WERI-Rb-1 (cell line): ENCODE measurements around the gene BLCAP.

Experiments
- DNase-seq: peaks from one replicate; pipeline ENCODE4 v3.0.0-alpha.2; 2020
- H3K27ac ChIP-seq: fragments of 250-450 bp; sonication (Bioruptor Pico); 2 replicates; pipeline ENCODE4 v1.5.1; 2020; ENCODE audit warnings: mild to moderate bottlenecking, moderate library complexity
- H3K27me3 ChIP-seq: fragments of 250-450 bp; sonication (Bioruptor Pico); 2 replicates; pipeline ENCODE4 v1.5.1; 2021; ENCODE audit warnings: mild to moderate bottlenecking, low read depth, moderate library complexity; ENCODE audit not compliant: insufficient read depth, severe bottlenecking
- H3K36me3 ChIP-seq: fragments of 250-450 bp; sonication (Bioruptor Pico); 2 replicates; pipeline ENCODE4 v1.5.1; 2020; ENCODE audit warnings: mild to moderate bottlenecking, moderate library complexity
- H3K4me3 ChIP-seq: 2 replicates; pipeline ENCODE4 v1.5.1; 2011; ENCODE audit warnings: low read depth, mild to moderate bottlenecking, control low read depth, low read length
- H3K9me3 ChIP-seq: fragments of 250-450 bp; sonication (Bioruptor Pico); 2 replicates; pipeline ENCODE4 v1.5.1; 2021; ENCODE audit warnings: mild to moderate bottlenecking, moderate library complexity; ENCODE audit not compliant: severe bottlenecking
- CTCF ChIP-seq: IDR thresholded peaks from 2 replicates; pipeline ENCODE4 v1.5.1; 2011; ENCODE audit warnings: low read depth, mild to moderate bottlenecking, control low read depth, inconsistent platforms, low read length

BLCAP gene

GRCh38 chr20:37520419-37520955 is 7.2 kb downstream of the BLCAP start:
- peaks cover 44% of the 10 kb centered on the region for H3K36me3 ChIP-seq
- DNase-seq, result no peak
- TF ChIP-seq CTCF, result no peak
- H3K27ac ChIP-seq, result no peak overlapping the region
- H3K4me3 ChIP-seq, result no peak overlapping the region
- H3K9me3 ChIP-seq, result peaks cover 12% of the 10 kb centered on the region
- no peaks in the 10 kb centered on the region for H3K27me3 ChIP-seq

- no peaks in the 10 kb centered on the region for H3K27me3 ChIP-seq
- H3K9me3 ChIP-seq, result peaks cover 12% of the 10 kb centered on the region
- H3K4me3 ChIP-seq, result no peak overlapping the region
- no peak for TF ChIP-seq CTCF
- H3K36me3 ChIP-seq, result peaks cover 48% of the 10 kb centered on the region
- DNase-seq, result peak; percentile 66
- peak overlapping the region; percentile 55 for H3K27ac ChIP-seq
Measured at GRCh38 chr20:37519508-37520418, 7.9 kb downstream of the BLCAP start.

GRCh38 chr20:37518606-37519507 is 8.8 kb downstream of the BLCAP start:
- Histone ChIP-seq H3K27ac (peak overlapping the region; percentile 87), H3K4me3 (no peak overlapping the region), H3K36me3 (peaks cover 57% of the 10 kb centered on the region), H3K27me3 (no peaks in the 10 kb centered on the region), H3K9me3 (peaks cover 12% of the 10 kb centered on the region)
- no peak for DNase-seq
- TF ChIP-seq CTCF, result no peak

- TF ChIP-seq CTCF, result no peak
Measured at GRCh38 chr20:37518059-37518458, 9.6 kb downstream of the BLCAP start.

GRCh38 chr20:37516811-37517750 is 10.6 kb downstream of the BLCAP start:
- peak overlapping the region; percentile 87 for H3K27ac ChIP-seq
- no peaks in the 10 kb centered on the region for H3K27me3 ChIP-seq
- H3K9me3 ChIP-seq, result peaks cover 12% of the 10 kb centered on the region
- peaks cover 69% of the 10 kb centered on the region for H3K36me3 ChIP-seq
- peak; percentile 82 for DNase-seq
- TF ChIP-seq CTCF, result no peak
- H3K4me3 ChIP-seq, result no peak overlapping the region

More at GRCh38 chr20:37518059-37518458, 9.6 kb downstream of the BLCAP start:
- peaks cover 64% of the 10 kb centered on the region for H3K36me3 ChIP-seq
- no peak for DNase-seq
- no peaks in the 10 kb centered on the region for H3K27me3 ChIP-seq
- no peak overlapping the region for H3K4me3 ChIP-seq
- peaks cover 12% of the 10 kb centered on the region for H3K9me3 ChIP-seq
- peak overlapping the region; percentile 87 for H3K27ac ChIP-seq
